HepG2 (cell line): ENCODE data around the gene H2AZ2. TPM values are rescaled to one million over a fixed set of nuclear protein-coding genes. Genes with fewer than 3 reads are reported as not detected.

Experiments
- ARNT2 ChIP-seq: sonication (generic); formaldehyde crosslinking; IDR thresholded peaks from 2 replicates; pipeline ENCODE4 v1.8.0; 2022; ENCODE audit warnings: mild to moderate bottlenecking, low read depth, missing genetic modification reagents, moderate library complexity
- ATAD3A ChIP-seq: sonication (generic); formaldehyde crosslinking; IDR thresholded peaks from 2 replicates; pipeline ENCODE4 v1.4.0; 2020; ENCODE audit warnings: missing genetic modification reagents
- ATF1 ChIP-seq: IDR thresholded peaks from 2 replicates; pipeline ENCODE4 v1.6.1; 2016; ENCODE audit warnings: mild to moderate bottlenecking, control low read depth
- ATF7-NPFF ChIP-seq: sonication (generic); formaldehyde crosslinking; IDR thresholded peaks from 2 replicates; pipeline ENCODE4 v1.8.1; 2023; ENCODE audit warnings: mild to moderate bottlenecking, low read depth, missing genetic modification reagents, moderate library complexity
- GZF1 ChIP-seq: sonication (generic); formaldehyde crosslinking; IDR thresholded peaks from 2 replicates; pipeline ENCODE4 v1.5.1; 2020; ENCODE audit warnings: mild to moderate bottlenecking, missing genetic modification reagents
- MED8 ChIP-seq: sonication (generic); formaldehyde crosslinking; IDR thresholded peaks from 2 replicates; pipeline ENCODE4 v1.8.1; 2023; ENCODE audit warnings: mild to moderate bottlenecking, missing genetic modification reagents; ENCODE audit not compliant: insufficient replicate concordance
- NFE2 ChIP-seq: sonication (generic); formaldehyde crosslinking; IDR thresholded peaks from 2 replicates; pipeline ENCODE4 v1.4.0; 2020; ENCODE audit warnings: missing genetic modification reagents
- NRL ChIP-seq: sonication (generic); formaldehyde crosslinking; IDR thresholded peaks from 2 replicates; pipeline ENCODE4 v1.5.0; 2020; ENCODE audit warnings: missing genetic modification reagents, mild to moderate bottlenecking, moderate library complexity, borderline replicate concordance
- PAF1 ChIP-seq: IDR thresholded peaks from 2 replicates; pipeline ENCODE4 v1.6.1; 2016; ENCODE audit warnings: missing genetic modification reagents, missing compliant biosample characterization
- RFXANK ChIP-seq: IDR thresholded peaks from 2 replicates; pipeline ENCODE4 v1.6.1; 2016
- RXRB ChIP-seq: IDR thresholded peaks from 2 replicates; pipeline ENCODE4 v1.6.1; 2016; ENCODE audit warnings: borderline replicate concordance, missing genetic modification reagents, missing compliant biosample characterization
- SALL1 ChIP-seq: sonication (generic); formaldehyde crosslinking; IDR thresholded peaks from 2 replicates; pipeline ENCODE4 v1.8.0; 2022; ENCODE audit warnings: mild to moderate bottlenecking, missing genetic modification reagents
- SIN3B ChIP-seq: fragments of 150-350 bp; IDR thresholded peaks from 2 replicates; pipeline ENCODE4 v1.6.1; 2014; ENCODE audit warnings: low read length
- ZBTB1 ChIP-seq: sonication (generic); formaldehyde crosslinking; IDR thresholded peaks from 2 replicates; pipeline ENCODE4 v1.4.0; 2020; ENCODE audit warnings: missing genetic modification reagents, borderline replicate concordance
- ZNF253 ChIP-seq: sonication (generic); formaldehyde crosslinking; IDR thresholded peaks from 2 replicates; pipeline ENCODE4 v1.8.0; 2022; ENCODE audit warnings: mild to moderate bottlenecking, missing genetic modification reagents, borderline replicate concordance
- ZNF282 ChIP-seq: fragments of 450-650 bp; IDR thresholded peaks from 2 replicates; pipeline ENCODE4 v1.6.1; 2018; ENCODE audit not compliant: partially characterized antibody
- ZNF317 ChIP-seq: sonication (generic); formaldehyde crosslinking; IDR thresholded peaks from 2 replicates; pipeline ENCODE4 v1.5.0; 2020; ENCODE audit warnings: mild to moderate bottlenecking, missing genetic modification reagents
- ZNF333 ChIP-seq: sonication (generic); formaldehyde crosslinking; IDR thresholded peaks from 2 replicates; pipeline ENCODE4 v1.4.0; 2020; ENCODE audit warnings: mild to moderate bottlenecking, missing genetic modification reagents, borderline replicate concordance
- ZNF431 ChIP-seq: sonication (generic); formaldehyde crosslinking; IDR thresholded peaks from 2 replicates; pipeline ENCODE4 v1.9.0; 2022; ENCODE audit warnings: missing genetic modification reagents, low read depth, mild to moderate bottlenecking, borderline replicate concordance
- ZNF510 ChIP-seq: sonication (generic); formaldehyde crosslinking; IDR thresholded peaks from 2 replicates; pipeline ENCODE4 v1.4.0; 2020; ENCODE audit warnings: low read depth, mild to moderate bottlenecking, missing genetic modification reagents
- ZNF615 ChIP-seq: sonication (generic); formaldehyde crosslinking; IDR thresholded peaks from 2 replicates; pipeline ENCODE4 v1.5.0; 2020; ENCODE audit warnings: mild to moderate bottlenecking, missing genetic modification reagents, borderline replicate concordance
- ZNF749 ChIP-seq: sonication (generic); formaldehyde crosslinking; IDR thresholded peaks from 2 replicates; pipeline ENCODE4 v1.8.0; 2022; ENCODE audit warnings: mild to moderate bottlenecking, missing genetic modification reagents, moderate library complexity, borderline replicate concordance
- ZNF816 ChIP-seq: sonication (generic); formaldehyde crosslinking; IDR thresholded peaks from 2 replicates; pipeline ENCODE4 v1.8.0; 2022; ENCODE audit warnings: missing genetic modification reagents, mild to moderate bottlenecking, borderline replicate concordance
- ZNF841 ChIP-seq: sonication (generic); formaldehyde crosslinking; IDR thresholded peaks from 2 replicates; pipeline ENCODE4 v1.8.1; 2023; ENCODE audit warnings: missing genetic modification reagents, borderline replicate concordance
- ZNF879 ChIP-seq: sonication (generic); formaldehyde crosslinking; IDR thresholded peaks from 2 replicates; pipeline ENCODE4 v1.8.1; 2023; ENCODE audit warnings: missing genetic modification reagents
- polyA plus RNA-seq, 8 experiments: library from polyadenylated mRNA; depleted of rRNA in 3 of 8; stranded (reverse) in 7 of 8; unstranded in 1 of 8; fragments of >200 nt; fragmentation: Illumina TruSeq in 4 of 8; extraction: Trizol in 4 of 8; gene quantifications; 2 replicates each; pipeline versions ENCODE4 v1.2.1 to v1.2.3, GENCODE V29; 2011 to 2016; ENCODE audit warnings: low read depth in 4 of 8, missing spikeins in 1 of 8, mixed read lengths in 1 of 8; ENCODE audit not compliant: insufficient read depth in 1 of 8
- total RNA-seq, 5 experiments: library from RNA; depleted of rRNA; stranded (reverse); fragments of >200 nt; fragmentation: Illumina TruSeq; extraction: Trizol; gene quantifications; 2 replicates each; pipeline ENCODE4 v1.2.3, GENCODE V29; 2016; ENCODE audit warnings: low read depth in 1 of 5
- TF ChIP-seq, protein P1 (sequence below): IDR thresholded peaks from 2 replicates; pipeline ENCODE4 v1.6.1; 2012; ENCODE audit warnings: low read depth, low read length, improper control_type of control experiment
- TF ChIP-seq, protein P2 (sequence below): sonication (generic); formaldehyde crosslinking; IDR thresholded peaks from 2 replicates; pipeline ENCODE4 v1.8.0; 2022; ENCODE audit warnings: mild to moderate bottlenecking, missing genetic modification reagents, moderate library complexity
- TF ChIP-seq, protein P3 (sequence below): fragments of 450-650 bp; IDR thresholded peaks from 2 replicates; pipeline ENCODE4 v1.6.1; 2017; ENCODE audit warnings: mild to moderate bottlenecking

Gene H2AZ2
- total and polyA plus RNA-seq, 2 of the 13 experiments (the other 11 are each of a cell fraction or from before 2014, with no cell fraction given) = 121 to 223 TPM

DNA sequence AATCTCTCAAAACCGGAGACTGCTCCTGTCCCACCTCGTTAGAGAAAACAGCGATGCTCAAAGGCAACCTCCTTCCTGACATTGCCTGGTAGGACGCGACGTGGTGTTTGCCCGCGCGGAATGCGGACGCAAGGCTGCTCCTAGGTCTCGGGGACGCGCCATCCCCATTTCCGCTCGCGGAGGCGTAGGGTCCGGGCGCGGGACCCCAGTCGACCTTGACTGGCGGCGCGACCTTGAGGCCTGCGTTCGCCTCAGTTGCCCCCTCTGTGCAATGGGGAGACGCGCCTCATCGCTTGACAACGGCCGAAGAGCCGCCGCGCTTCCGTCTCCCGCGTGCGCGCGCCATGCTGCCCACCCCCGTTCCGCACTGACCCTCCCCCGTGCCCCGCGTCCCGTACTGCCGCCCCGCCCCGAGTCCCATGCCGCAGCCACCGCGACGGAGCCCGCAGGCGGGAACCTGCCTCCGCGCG is 51.8 kb downstream of the H2AZ2 start (continued):
- TF ChIP-seq ZNF615 (CRISPR knock-in tag) (no peak), ZNF282 (no peak), MED8 (no peak), ZNF816 (CRISPR knock-in tag) (no peak), ZNF317 (CRISPR knock-in tag) (peak; percentile 34; the same call in 1 of the 2 replicates), RFXANK (no peak), SALL1 (peak; percentile 71), ZNF253 (CRISPR knock-in tag) (no peak), NRL (CRISPR knock-in tag) (no peak), ZNF841 (CRISPR knock-in tag) (peak; percentile 91; the same call in 1 of the 2 replicates), SIN3B (no peak), ZNF333 (CRISPR knock-in tag) (no peak; the same call in 1 of the 2 replicates), ZNF879 (CRISPR knock-in tag) (0 out of 2 replicates have a peak, but pooled peaks have one; percentile 28), ATF1 (CRISPR knock-in tag) (no peak), GZF1 (CRISPR knock-in tag) (0 out of 2 replicates have a peak, but pooled peaks have one; percentile 27), ATF7-NPFF (CRISPR knock-in tag) (0 out of 2 replicates have a peak, but pooled peaks have one; percentile 40), ATAD3A (no peak), ZNF510 (0 out of 2 replicates have a peak, but pooled peaks have one; percentile 2), RXRB (peak; percentile 64), ZNF431 (peak; percentile 20; the same call in 1 of the 2 replicates), ZBTB1 (CRISPR knock-in tag) (no peak), PAF1 (CRISPR knock-in tag) (no peak), NFE2 (no peak), ZNF749 (CRISPR knock-in tag) (no peak), ARNT2 (CRISPR knock-in tag) (no peak; the same call in 1 of the 2 replicates)
- TF ChIP-seq, protein P1, sequence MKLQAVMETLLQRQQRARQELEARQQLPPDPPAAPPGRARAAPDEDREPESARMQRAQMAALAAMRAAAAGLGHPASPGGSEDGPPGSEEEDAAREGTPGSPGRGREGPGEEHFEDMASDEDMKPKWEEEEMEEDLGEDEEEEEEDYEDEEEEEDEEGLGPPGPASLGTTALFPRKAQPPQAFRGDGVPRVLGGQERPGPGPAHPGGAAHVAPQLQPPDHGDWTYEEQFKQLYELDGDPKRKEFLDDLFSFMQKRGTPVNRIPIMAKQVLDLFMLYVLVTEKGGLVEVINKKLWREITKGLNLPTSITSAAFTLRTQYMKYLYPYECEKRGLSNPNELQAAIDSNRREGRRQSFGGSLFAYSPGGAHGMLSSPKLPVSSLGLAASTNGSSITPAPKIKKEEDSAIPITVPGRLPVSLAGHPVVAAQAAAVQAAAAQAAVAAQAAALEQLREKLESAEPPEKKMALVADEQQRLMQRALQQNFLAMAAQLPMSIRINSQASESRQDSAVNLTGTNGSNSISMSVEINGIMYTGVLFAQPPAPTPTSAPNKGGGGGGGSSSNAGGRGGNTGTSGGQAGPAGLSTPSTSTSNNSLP = 0 out of 2 replicates have a peak, but pooled peaks have one; percentile 8
- TF ChIP-seq, protein P2, sequence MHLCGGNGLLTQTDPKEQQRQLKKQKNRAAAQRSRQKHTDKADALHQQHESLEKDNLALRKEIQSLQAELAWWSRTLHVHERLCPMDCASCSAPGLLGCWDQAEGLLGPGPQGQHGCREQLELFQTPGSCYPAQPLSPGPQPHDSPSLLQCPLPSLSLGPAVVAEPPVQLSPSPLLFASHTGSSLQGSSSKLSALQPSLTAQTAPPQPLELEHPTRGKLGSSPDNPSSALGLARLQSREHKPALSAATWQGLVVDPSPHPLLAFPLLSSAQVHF = peak; percentile 97; the same call in 1 of the 2 replicates
- TF ChIP-seq, protein P3, sequence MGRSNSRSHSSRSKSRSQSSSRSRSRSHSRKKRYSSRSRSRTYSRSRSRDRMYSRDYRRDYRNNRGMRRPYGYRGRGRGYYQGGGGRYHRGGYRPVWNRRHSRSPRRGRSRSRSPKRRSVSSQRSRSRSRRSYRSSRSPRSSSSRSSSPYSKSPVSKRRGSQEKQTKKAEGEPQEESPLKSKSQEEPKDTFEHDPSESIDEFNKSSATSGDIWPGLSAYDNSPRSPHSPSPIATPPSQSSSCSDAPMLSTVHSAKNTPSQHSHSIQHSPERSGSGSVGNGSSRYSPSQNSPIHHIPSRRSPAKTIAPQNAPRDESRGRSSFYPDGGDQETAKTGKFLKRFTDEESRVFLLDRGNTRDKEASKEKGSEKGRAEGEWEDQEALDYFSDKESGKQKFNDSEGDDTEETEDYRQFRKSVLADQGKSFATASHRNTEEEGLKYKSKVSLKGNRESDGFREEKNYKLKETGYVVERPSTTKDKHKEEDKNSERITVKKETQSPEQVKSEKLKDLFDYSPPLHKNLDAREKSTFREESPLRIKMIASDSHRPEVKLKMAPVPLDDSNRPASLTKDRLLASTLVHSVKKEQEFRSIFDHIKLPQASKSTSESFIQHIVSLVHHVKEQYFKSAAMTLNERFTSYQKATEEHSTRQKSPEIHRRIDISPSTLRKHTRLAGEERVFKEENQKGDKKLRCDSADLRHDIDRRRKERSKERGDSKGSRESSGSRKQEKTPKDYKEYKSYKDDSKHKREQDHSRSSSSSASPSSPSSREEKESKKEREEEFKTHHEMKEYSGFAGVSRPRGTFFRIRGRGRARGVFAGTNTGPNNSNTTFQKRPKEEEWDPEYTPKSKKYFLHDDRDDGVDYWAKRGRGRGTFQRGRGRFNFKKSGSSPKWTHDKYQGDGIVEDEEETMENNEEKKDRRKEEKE = no peak
